NT2/D1 (cell line): ENCODE measurements around the gene PRODH2.
A peak's percentile ranks its signal among the peaks of the same experiment; 100 is the strongest.

ENCODE experiments used
- DNase-seq: peaks from one replicate; pipeline ENCODE4 v3.0.0-alpha.2; 2011; ENCODE audit warnings: low read depth, low spot score
- H3K27me3 ChIP-seq: 2 replicates; pipeline ENCODE4 v1.6.0; 2011; ENCODE audit warnings: mild to moderate bottlenecking; ENCODE audit not compliant: insufficient read length, insufficient read depth
- H3K36me3 ChIP-seq: 2 replicates; pipeline ENCODE4 v1.6.1; 2011; ENCODE audit warnings: mild to moderate bottlenecking, low read length, mixed read lengths; ENCODE audit not compliant: insufficient read depth, insufficient read length
- H3K4me1 ChIP-seq: 2 replicates; pipeline ENCODE4 v1.5.1; 2011; ENCODE audit not compliant: insufficient read depth, insufficient read length
- H3K4me3 ChIP-seq: 2 replicates; pipeline ENCODE4 v1.5.1; 2011; ENCODE audit warnings: low read depth; ENCODE audit not compliant: insufficient read length
- H3K9ac ChIP-seq: 2 replicates; pipeline ENCODE4 v1.6.0; 2011; ENCODE audit warnings: low read depth; ENCODE audit not compliant: insufficient read length
- H3K9me3 ChIP-seq: 2 replicates; pipeline ENCODE4 v1.5.1; 2011; ENCODE audit warnings: mild to moderate bottlenecking, low read length; ENCODE audit not compliant: insufficient read depth
- SUZ12 ChIP-seq: IDR thresholded peaks from 2 replicates; pipeline ENCODE4 v1.6.1; 2011; ENCODE audit not compliant: insufficient read length, insufficient read depth; ENCODE audit errors: extremely low read depth
- YY1 ChIP-seq: IDR thresholded peaks from 2 replicates; pipeline ENCODE4 v1.6.1; 2011; ENCODE audit not compliant: insufficient read length, insufficient read depth
- ZNF274 ChIP-seq: IDR thresholded peaks from 2 replicates; pipeline ENCODE4 v1.6.1; 2011; ENCODE audit warnings: mild to moderate bottlenecking, low read depth, low read length

PRODH2 gene

DNA sequence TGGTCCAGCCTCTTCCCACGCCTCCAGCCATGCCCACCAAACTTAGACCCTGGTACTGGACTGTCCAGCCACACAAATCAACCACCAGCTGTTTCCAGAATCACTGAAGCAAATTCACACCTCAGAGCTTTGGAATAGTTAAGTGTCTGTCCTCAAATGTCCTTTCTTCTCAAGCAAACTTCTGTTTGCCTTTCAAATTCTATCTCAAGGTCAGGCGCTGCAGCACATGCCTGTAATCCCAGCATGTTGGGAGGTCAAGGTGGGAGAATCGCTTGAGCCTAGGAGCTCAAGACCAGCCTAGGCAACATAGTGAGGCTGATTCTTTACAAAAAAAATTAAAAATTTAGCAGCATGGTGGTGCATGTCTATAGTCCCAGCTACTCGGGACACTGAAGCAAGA lies 19.4 kb upstream of the PRODH2 start:
- no peaks in the 10 kb centered on the region for H3K9me3 ChIP-seq
- DNase-seq: no peak
- no peak overlapping the region for H3K9ac ChIP-seq
- no peak for TF ChIP-seq SUZ12
- TF ChIP-seq ZNF274: no peak
- no peak for TF ChIP-seq YY1
- no peak overlapping the region for H3K4me3 ChIP-seq
- peaks cover 2% of the 10 kb centered on the region for H3K4me1 ChIP-seq
- peaks cover 31% of the 10 kb centered on the region for H3K27me3 ChIP-seq
- H3K36me3 ChIP-seq: no peaks in the 10 kb centered on the region

- TF ChIP-seq YY1 (no peak), ZNF274 (no peak), SUZ12 (no peak)
- peaks cover 35% of the 10 kb centered on the region for H3K27me3 ChIP-seq
- no peak overlapping the region for H3K4me3 ChIP-seq
- H3K36me3 ChIP-seq: no peaks in the 10 kb centered on the region
- DNase-seq: no peak
- H3K4me1 ChIP-seq: peaks cover 2% of the 10 kb centered on the region
- no peaks in the 10 kb centered on the region for H3K9me3 ChIP-seq
- H3K9ac ChIP-seq: no peak overlapping the region
Measured at GRCh38 chr19:35830986-35831385, 18.3 kb upstream of the PRODH2 start.

DNA sequence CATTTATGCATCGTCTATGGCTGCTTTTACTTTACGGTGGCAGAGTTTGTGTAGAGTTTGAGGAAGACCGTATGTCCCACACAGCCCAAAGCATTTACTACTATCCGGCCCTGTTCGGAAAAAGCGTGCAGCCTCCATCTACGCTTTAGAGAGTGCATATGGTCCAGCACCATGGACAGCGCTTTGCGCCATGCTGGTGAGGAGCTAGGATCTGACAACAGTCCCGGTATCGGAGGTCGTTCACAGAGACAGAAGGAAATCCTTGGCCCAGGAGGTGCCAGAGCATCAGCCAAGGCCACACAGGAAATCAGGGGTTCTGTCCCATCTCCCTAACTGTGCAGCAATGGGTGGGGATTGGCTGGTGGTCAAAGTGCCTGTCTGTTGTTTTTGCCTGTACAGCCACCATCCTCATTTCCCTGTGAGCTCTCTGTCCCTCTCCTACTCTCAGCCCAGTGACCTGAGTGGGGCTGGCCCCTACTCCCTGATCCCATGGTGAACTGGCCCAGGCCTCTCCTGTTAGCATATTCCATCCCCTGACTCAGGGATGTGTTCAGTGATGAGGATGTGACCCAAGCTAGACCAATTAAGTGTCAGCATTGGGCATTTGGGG lies 16.2 kb upstream of the PRODH2 start:
- Histone ChIP-seq H3K9ac (no peak overlapping the region), H3K9me3 (no peaks in the 10 kb centered on the region), H3K4me3 (no peak overlapping the region), H3K27me3 (peaks cover 35% of the 10 kb centered on the region), H3K36me3 (no peaks in the 10 kb centered on the region), H3K4me1 (peaks cover 2% of the 10 kb centered on the region)
- peak; percentile 32 for DNase-seq
- TF ChIP-seq YY1 (peak; percentile 17), ZNF274 (no peak)

- H3K4me1 ChIP-seq: peaks cover 2% of the 10 kb centered on the region
- TF ChIP-seq YY1 (no peak), ZNF274 (no peak), SUZ12 (no peak)
- DNase-seq: no peak
- H3K9me3 ChIP-seq: no peaks in the 10 kb centered on the region
- H3K4me3 ChIP-seq: no peak overlapping the region
- H3K27me3 ChIP-seq: peaks cover 13% of the 10 kb centered on the region
- no peak overlapping the region for H3K9ac ChIP-seq
- H3K36me3 ChIP-seq: no peaks in the 10 kb centered on the region
Measured at GRCh38 chr19:35824150-35824549, 11.5 kb upstream of the PRODH2 start.

DNA sequence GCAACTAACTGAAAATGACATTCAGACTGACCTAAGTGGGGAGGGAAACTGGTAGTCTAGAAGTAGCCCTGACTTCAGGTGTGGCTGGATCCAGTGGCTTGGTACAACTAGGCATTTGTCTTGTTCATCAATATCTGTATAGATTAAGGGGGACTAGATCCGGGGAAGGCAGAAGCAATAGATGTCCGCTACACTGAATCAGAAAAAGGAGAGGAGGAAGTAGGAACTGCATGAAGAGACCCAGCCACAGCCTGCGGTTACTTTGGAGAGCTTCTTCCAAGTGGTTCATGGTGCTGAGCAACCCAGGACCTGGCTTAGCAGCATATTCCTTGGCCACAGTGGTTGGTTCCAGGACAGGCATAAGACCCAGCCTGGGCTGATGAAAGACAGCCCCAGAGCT lies 9.9 kb upstream of the PRODH2 start:
- Histone ChIP-seq H3K36me3 (no peaks in the 10 kb centered on the region), H3K4me1 (no peaks in the 10 kb centered on the region), H3K9ac (no peak overlapping the region), H3K9me3 (no peaks in the 10 kb centered on the region), H3K27me3 (peaks cover 8% of the 10 kb centered on the region), H3K4me3 (no peak overlapping the region)
- no peak for TF ChIP-seq SUZ12
- TF ChIP-seq ZNF274: no peak
- TF ChIP-seq YY1: no peak
- DNase-seq: no peak

- H3K9ac ChIP-seq: no peak overlapping the region
- peaks cover 5% of the 10 kb centered on the region for H3K4me1 ChIP-seq
- TF ChIP-seq SUZ12: no peak
- TF ChIP-seq ZNF274: no peak
- no peak for TF ChIP-seq YY1
- H3K9me3 ChIP-seq: no peaks in the 10 kb centered on the region
- H3K36me3 ChIP-seq: no peaks in the 10 kb centered on the region
- H3K4me3 ChIP-seq: no peak overlapping the region
- no peaks in the 10 kb centered on the region for H3K27me3 ChIP-seq
- no peak for DNase-seq
Measured at GRCh38 chr19:35818445-35818844, 5.8 kb upstream of the PRODH2 start.

- DNase-seq: no peak
- peaks cover 5% of the 10 kb centered on the region for H3K4me1 ChIP-seq
- no peak overlapping the region for H3K9ac ChIP-seq
- no peaks in the 10 kb centered on the region for H3K27me3 ChIP-seq
- no peak overlapping the region for H3K4me3 ChIP-seq
- H3K36me3 ChIP-seq: no peaks in the 10 kb centered on the region
- no peak for TF ChIP-seq ZNF274
- TF ChIP-seq YY1: no peak
- TF ChIP-seq SUZ12: no peak
- no peaks in the 10 kb centered on the region for H3K9me3 ChIP-seq
Measured at GRCh38 chr19:35816846-35817245, 4.2 kb upstream of the PRODH2 start.

DNA sequence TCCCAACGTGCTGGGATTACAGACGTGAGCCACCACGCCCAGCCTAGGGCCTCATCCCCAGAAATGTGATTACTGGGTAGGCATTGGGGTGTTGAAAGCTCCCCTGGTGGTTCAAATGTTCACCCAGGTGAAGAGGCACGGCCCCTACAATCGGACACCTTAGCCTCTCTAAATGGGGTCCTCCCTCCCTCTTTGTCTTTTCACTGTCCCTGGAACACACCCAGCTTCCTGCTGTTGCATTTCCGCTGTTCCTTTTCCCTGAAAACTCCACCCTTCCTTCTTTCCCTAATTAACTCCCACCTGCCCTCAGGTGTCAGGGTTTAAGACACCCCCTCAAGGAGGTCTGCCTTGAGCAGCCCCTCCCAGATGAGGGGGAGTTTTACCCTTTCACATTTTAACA lies 3.6 kb upstream of the PRODH2 start:
- Histone ChIP-seq H3K27me3 (no peaks in the 10 kb centered on the region), H3K4me1 (peaks cover 5% of the 10 kb centered on the region), H3K4me3 (no peak overlapping the region), H3K9ac (no peak overlapping the region), H3K9me3 (no peaks in the 10 kb centered on the region), H3K36me3 (no peaks in the 10 kb centered on the region)
- TF ChIP-seq YY1: no peak
- TF ChIP-seq SUZ12: no peak
- no peak for TF ChIP-seq ZNF274
- no peak for DNase-seq
